Epithelial cell of proximal tubule (primary cell): ENCODE results near the gene NKAP. TPM values are rescaled to one million over a fixed set of nuclear protein-coding genes. Genes with fewer than 3 reads are reported as not detected.

Source experiments
- DNase-seq: peaks from one replicate; pipeline ENCODE4 v3.0.0-alpha.2; 2011; ENCODE audit warnings: low read depth
- H3K4me3 ChIP-seq: 2 replicates; pipeline ENCODE4 v1.5.1; 2011; ENCODE audit warnings: low read depth, mild to moderate bottlenecking, low read length
- total RNA-seq: library from RNA; depleted of rRNA; stranded (reverse); fragments of >200 nt; gene quantifications from 2 replicates; pipeline ENCODE4 v1.2.3, GENCODE V29; 2015
- TF ChIP-seq, protein P1 (sequence below): conservative IDR thresholded peaks from 2 replicates; pipeline ENCODE4 v1.5.1; 2012; ENCODE audit warnings: low read depth, mild to moderate bottlenecking, low read length

The NKAP gene
- total RNA-seq, result 3.2 and 5.0 TPM in 2 replicates

DNA sequence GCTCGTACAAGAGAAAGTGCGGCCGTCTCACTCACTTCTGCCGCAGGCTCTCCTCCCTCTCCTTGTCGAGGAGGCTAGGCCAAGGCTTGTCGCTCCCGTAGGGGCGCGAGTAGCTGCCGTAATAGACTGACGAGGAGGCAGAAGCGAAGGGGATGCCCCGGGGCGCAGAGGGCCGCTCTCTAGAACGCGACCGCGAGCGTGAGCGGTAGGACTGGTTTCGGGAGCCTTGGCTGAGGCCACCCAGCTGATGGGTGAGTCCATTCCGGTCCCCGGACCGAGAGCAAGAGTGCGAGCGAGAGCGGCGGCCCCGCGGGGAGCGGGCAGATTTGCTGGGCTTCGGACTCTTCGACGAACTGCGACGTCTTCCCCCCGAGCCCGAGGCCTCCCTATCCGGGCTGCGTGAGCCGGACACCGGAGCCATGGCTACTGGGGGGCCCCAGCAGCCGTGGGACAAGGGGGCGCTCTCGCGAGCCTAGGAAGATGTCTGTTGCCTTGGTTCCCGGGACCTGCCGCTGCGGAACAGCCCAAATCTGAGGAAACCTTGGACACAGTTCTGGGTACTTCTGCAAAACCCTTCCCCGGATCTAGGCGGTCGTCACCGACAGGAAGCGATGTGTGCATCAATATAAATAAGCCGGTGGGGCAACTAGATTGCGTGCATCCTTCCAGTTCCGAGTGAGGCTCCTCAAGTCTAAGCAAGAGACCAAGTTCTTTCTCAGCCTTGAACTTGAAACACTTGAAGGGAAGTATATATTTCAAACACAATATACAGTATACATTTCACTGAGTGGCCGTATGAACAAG lies at the start of gene NKAP:
Gene NKAP, minus strand, starts transcription at position 567 of the 804 bp plus-strand sequence. Its CDS starts 146 bp downstream, at position 421.
- TF ChIP-seq, protein P1, sequence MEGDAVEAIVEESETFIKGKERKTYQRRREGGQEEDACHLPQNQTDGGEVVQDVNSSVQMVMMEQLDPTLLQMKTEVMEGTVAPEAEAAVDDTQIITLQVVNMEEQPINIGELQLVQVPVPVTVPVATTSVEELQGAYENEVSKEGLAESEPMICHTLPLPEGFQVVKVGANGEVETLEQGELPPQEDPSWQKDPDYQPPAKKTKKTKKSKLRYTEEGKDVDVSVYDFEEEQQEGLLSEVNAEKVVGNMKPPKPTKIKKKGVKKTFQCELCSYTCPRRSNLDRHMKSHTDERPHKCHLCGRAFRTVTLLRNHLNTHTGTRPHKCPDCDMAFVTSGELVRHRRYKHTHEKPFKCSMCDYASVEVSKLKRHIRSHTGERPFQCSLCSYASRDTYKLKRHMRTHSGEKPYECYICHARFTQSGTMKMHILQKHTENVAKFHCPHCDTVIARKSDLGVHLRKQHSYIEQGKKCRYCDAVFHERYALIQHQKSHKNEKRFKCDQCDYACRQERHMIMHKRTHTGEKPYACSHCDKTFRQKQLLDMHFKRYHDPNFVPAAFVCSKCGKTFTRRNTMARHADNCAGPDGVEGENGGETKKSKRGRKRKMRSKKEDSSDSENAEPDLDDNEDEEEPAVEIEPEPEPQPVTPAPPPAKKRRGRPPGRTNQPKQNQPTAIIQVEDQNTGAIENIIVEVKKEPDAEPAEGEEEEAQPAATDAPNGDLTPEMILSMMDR, result no peak
- DNase-seq, result peak; percentile 77
- H3K4me3 ChIP-seq, result peak within 1 kb of the TSS; percentile 74

DNA sequence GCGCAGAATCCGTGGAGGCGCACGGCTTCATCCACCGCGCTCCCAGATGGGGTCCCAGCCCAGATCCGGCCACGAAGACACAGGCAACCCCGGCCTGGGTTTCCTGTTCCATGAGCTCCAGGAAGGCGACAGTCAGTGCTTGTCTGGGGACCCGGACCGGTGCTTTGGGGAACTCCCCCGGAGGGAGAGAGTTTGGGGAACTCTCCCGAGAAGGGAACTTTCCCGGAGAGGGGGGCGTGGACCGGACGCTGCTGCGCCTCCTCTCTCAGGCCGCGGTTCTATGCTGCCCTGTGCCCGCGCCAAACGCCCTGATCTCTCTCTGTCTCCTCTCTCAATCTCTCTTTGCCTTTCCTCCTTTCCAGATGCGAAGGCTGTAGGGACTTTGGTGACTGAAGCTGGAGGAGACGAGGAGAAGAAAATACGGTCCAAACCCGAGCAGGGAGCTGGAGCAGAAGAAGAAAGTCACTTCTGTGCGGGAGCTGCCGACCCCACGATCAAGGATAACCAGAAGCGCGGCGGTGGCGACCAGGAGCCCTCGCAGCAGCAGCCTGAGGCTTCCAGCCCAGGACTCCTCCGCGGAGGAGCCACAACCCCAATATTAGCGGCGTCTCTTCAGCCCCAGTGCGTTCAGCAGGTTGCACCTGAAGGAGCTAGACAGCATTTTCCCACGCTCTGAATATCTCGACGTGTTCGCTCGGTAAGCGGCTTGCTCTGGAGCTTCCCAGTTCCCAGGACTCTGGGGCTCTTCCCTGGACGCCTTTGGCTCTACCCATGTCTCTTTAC lies 47.6 kb upstream of the NKAP start:
- peak overlapping the region; percentile 14 for H3K4me3 ChIP-seq
- DNase-seq, result no peak
- TF ChIP-seq, protein P1, result no peak

DNA sequence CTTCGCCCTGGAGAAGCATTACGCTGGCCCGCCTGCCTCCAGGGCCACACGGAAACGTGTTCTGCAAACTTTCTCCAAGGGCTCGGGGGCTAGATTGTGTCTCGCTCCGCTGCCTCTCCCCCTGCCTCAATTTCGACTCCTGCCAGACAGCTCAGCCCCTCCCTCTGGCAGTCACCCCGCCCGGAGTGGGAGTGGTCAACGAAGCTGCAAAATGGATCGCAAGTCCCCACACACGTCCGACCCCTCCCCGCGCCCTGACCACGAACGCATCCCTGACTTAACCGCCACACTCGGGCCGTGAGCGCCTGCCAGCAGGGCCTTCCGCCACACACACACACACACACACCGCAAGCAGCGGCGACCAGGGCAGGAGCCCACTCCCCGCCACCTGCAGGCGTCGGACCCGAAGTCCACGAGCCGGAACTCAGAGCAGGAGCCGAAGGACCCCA lies 47.0 kb upstream of the NKAP start:
- DNase-seq, result no peak
- peak overlapping the region; percentile 14 for H3K4me3 ChIP-seq
- TF ChIP-seq, protein P1, result no peak

DNA sequence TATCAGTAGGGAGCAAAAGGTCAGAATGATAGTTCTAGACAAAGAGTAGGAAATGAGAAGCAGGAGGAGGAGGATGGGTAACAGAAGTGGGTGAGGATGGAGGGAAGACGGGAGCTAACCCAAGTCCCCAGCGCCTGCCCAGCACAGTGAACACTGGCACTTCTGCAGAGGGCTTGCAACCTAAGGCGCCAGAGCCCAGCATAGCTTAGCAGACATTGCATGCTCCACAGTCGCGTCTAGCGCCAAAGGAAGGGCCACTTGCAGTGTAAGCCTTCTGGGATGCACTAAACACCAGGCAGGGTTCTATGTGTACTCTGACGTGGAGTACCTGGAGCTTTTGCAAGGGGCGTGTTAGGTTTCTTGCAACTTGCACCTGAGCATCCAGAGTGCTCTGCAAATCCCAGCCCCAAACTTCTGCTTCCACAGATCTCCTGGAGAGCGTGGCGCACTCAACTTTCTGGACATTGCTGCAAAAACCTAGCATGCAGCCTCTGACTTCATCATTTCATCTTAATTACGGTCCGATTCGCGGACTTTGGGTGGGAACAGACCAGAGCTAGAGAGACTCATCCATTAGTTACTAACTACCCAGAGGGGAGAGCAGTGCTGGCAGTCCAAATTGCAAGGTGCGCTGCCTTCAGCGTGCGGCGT lies 46.5 kb upstream of the NKAP start:
- H3K4me3 ChIP-seq, result no peak overlapping the region
- DNase-seq, result no peak
- TF ChIP-seq, protein P1, result no peak

DNA sequence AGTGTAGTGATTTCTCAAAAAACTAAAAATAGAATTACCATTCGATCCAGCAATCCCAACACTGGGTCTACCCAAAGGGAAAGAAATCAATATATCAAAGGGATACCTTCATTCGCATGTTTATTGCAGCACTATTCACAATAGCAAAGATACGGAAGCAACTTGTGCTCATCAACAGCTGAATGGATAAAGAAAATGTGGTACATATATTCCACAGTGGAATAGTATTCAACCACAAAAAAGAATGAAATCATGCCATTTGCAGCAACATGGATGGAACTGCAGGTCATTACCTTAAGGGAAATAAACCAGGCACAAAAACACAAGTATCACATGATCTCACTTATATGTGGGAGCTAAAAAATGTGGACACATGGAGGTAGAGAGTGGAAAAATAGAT lies 42.7 kb upstream of the NKAP start:
- no peak for DNase-seq
- H3K4me3 ChIP-seq, result no peak overlapping the region
- TF ChIP-seq, protein P1, result no peak

DNA sequence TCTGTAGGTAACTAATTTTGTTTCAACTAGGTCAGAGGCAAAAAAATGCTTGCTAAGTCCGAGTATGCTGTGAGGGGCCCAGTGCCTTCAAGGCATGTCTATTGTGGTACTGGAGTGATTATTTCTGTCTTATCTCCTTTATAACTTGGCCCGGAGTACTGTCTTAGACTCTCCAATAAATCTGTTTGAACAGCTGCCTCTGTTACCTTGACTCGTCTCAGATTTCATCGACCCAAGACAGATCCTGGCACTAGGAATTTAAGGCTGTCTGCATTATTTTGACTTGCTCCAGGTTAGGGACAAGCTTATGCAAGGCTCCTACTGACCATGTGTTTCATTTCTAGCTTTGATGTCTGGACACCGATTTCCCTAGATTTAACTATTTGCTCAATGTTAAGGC lies 41.1 kb upstream of the NKAP start:
- no peak for DNase-seq
- H3K4me3 ChIP-seq, result no peak overlapping the region
- TF ChIP-seq, protein P1, result no peak
